Large intestine (tissue), 3 donors: ENCODE measurements around the gene PLEKHM3. TPM values are rescaled to one million over a fixed set of nuclear protein-coding genes. Genes with fewer than 3 reads are reported as not detected.

Source experiments
- DNase-seq, 2 donors: peaks; one replicate each; pipeline versions ENCODE4 v3.0.0 to v3.0.0-alpha.2; 2013
- H3K27ac ChIP-seq: one replicate; pipeline ENCODE4 v1.5.1; 2013; ENCODE audit warnings: low read length
- H3K27me3 ChIP-seq: 2 replicates; pipeline ENCODE4 v1.6.1; 2013; ENCODE audit warnings: low read length; ENCODE audit not compliant: control insufficient read depth, insufficient read depth
- H3K36me3 ChIP-seq: 2 replicates; pipeline ENCODE4 v1.6.1; 2013; ENCODE audit warnings: low read length; ENCODE audit not compliant: control insufficient read depth, insufficient read depth
- H3K4me1 ChIP-seq: one replicate; pipeline ENCODE4 v1.6.1; 2013; ENCODE audit warnings: low read length; ENCODE audit not compliant: control insufficient read depth, insufficient read depth
- H3K4me3 ChIP-seq: one replicate; pipeline ENCODE4 v1.5.1; 2013; ENCODE audit warnings: low read length
- H3K9me3 ChIP-seq: one replicate; pipeline ENCODE4 v1.6.1; 2013; ENCODE audit warnings: mild to moderate bottlenecking, low read depth, low read length, moderate library complexity; ENCODE audit not compliant: control insufficient read depth
- WGBS: methylation state at CpG from one replicate; pipeline ENCODE4 v1.1.5; 2013; ENCODE audit warnings: low lambda C conversion rate; ENCODE audit not compliant: insufficient coverage; 5-methylcytosine and 5-hydroxymethylcytosine counted together
- polyA plus RNA-seq: library from polyadenylated mRNA; unstranded; fragments of 120-200 nt; gene quantifications from one replicate; pipeline ENCODE4 v1.2.1, GENCODE V29; 2013

The PLEKHM3 gene
- polyA plus RNA-seq, 1 donor: 11.3 TPM

DNA sequence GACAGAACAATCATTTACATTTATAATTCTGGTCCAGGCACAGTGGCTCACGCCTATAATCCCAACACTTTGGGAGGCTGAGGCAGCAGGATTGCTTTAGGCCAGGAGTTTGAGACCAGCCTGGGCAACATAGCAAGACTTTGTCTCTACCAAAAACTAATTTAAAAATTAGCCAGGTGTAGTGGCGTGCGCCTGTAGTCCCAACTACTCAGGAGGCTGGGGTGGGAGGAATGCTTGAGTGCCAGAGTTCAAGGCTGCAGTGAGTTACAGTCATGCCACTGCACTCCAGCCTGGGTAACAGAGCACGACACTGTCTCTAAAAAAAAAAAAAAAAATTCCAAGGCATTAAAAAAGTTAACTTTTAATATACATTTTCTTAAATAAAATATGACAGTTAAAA is 88.1 kb downstream of the PLEKHM3 start:
- H3K27me3 ChIP-seq: no peaks in the 10 kb centered on the region
- WGBS: 38% methylated on average over 1 of the region's 4 CpGs
- no peaks in the 10 kb centered on the region for H3K9me3 ChIP-seq
- no peak overlapping the region for H3K4me3 ChIP-seq
- no peaks in the 10 kb centered on the region for H3K36me3 ChIP-seq
- peaks cover 31% of the 10 kb centered on the region for H3K4me1 ChIP-seq
- peak overlapping the region; percentile 64 for H3K27ac ChIP-seq
- DNase-seq: peak in 1 of 2 donors; percentile 32

DNA sequence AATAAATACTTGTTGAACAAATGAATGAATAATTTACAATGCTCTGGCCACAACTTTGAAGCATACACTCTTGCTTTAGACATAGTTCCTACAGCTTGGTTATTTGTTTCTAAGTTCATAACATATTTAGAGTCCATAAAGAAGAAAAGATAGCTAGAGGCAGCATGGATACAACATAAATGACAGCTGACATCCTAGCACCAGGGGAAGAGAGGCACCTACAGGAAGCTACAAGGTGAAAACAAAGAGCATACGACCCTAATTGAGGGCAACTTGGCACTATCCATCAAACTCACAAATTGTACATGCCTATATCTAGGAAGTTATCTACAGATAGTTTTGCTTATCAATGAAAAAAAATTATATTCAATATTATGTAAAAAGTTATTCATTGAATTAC is 88.9 kb downstream of the PLEKHM3 start:
- Histone ChIP-seq H3K27me3 (no peaks in the 10 kb centered on the region), H3K9me3 (no peaks in the 10 kb centered on the region), H3K4me1 (peaks cover 31% of the 10 kb centered on the region), H3K4me3 (no peak overlapping the region), H3K27ac (peak overlapping the region; percentile 64), H3K36me3 (no peaks in the 10 kb centered on the region)
- no CpG with 5 or more reads among the region's 1 CpG for WGBS
- no peak for DNase-seq

DNA sequence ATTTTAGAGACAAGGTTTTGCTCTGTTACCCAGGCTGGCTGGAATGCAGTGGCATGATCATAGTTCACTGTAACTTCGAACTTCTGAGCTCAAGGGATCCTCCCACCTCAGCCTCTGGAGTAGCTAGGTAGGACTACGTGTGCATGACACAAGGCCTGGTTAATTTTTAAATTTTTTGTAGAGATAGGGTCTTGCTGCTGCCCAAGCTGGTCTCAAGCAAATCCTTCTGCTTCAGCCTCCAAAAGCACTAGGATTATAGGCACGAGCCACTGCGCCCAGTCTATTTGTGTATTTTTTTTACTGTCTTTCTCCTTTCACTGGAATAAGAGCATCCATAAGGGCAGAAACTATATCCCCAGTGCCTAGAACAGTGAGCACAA is 89.3 kb downstream of the PLEKHM3 start:
- no peaks in the 10 kb centered on the region for H3K27me3 ChIP-seq
- H3K36me3 ChIP-seq: no peaks in the 10 kb centered on the region
- no peaks in the 10 kb centered on the region for H3K9me3 ChIP-seq
- peaks cover 34% of the 10 kb centered on the region for H3K4me1 ChIP-seq
- no peak overlapping the region for H3K4me3 ChIP-seq
- H3K27ac ChIP-seq: peak overlapping the region; percentile 64
- WGBS: no CpG with 5 or more reads among the region's 4 CpGs
- DNase-seq: peak; percentile 70 to 86

DNA sequence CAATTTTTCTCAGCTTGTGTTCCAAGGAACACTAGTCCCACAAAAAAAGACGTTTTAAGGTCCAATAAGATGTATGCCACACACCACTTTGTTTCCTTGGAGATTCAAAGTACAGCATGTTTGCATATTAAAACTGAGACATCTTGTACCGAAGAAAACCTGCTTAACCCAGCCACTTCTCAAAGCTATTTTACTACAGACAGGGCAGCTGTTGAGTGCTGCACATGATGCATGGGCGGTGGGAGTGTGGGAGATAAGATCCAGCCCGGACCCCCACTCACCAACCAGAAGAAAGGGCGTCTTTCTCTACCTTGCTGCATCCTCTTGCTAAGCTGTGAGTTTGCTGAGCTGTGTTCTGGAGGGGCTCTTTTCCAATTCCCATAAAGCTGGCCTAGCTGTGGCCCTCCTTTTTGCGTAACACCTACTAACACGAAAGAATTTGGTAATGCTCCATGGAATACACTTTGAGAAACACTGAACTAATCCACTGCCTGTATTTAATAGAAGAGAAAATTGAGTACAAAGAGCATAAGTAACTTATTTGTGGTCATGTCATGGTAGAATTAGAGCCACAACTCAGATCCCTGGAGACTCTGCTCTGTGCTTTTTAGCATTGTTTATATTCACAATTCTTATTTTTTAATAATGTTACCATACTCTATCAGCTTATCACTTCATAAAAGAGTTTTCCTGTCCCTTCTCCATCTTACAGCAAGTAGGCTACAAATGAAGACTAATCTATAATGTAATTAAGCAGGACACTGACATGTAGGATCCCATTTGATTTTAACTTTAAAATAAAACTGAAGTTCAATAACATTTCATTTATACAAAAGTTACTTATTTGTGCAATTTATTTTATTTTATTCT is 90.0 kb downstream of the PLEKHM3 start:
- DNase-seq: peak in 1 of 2 donors; percentile 26
- no peaks in the 10 kb centered on the region for H3K27me3 ChIP-seq
- H3K27ac ChIP-seq: peak overlapping the region; percentile 64
- H3K9me3 ChIP-seq: no peaks in the 10 kb centered on the region
- 92% methylated on average over 2 of the region's 7 CpGs for WGBS
- H3K4me1 ChIP-seq: peaks cover 37% of the 10 kb centered on the region
- no peak overlapping the region for H3K4me3 ChIP-seq
- H3K36me3 ChIP-seq: no peaks in the 10 kb centered on the region

DNA sequence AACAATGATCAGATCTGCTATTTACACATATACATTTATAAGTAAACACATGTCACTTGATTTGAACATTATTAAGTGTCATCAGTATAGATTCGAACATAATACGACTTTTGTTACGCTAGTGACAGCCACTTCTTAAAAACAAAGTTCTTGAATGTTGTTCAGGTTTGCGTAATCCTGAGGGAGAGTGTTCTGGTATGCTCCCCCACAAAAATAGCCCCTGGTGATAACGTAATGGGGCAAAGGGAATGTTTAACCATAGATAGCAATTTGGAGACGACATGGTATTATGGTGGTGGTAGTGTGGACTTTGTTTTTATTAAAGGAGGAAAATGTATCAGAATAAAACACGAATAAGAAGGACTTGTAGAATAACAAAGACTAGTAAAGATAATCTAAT is 90.6 kb downstream of the PLEKHM3 start:
- no peaks in the 10 kb centered on the region for H3K27me3 ChIP-seq
- H3K27ac ChIP-seq: peak overlapping the region; percentile 64
- no peaks in the 10 kb centered on the region for H3K9me3 ChIP-seq
- H3K4me1 ChIP-seq: peaks cover 37% of the 10 kb centered on the region
- 37% methylated on average over 2 of the region's 7 CpGs for WGBS
- peak in 1 of 2 donors; percentile 48 for DNase-seq
- no peak overlapping the region for H3K4me3 ChIP-seq
- no peaks in the 10 kb centered on the region for H3K36me3 ChIP-seq

GRCh38 chr2:207933396-207934065 is 91.8 kb downstream of the PLEKHM3 start:
- H3K4me1 ChIP-seq: peaks cover 30% of the 10 kb centered on the region
- no peaks in the 10 kb centered on the region for H3K9me3 ChIP-seq

DNA sequence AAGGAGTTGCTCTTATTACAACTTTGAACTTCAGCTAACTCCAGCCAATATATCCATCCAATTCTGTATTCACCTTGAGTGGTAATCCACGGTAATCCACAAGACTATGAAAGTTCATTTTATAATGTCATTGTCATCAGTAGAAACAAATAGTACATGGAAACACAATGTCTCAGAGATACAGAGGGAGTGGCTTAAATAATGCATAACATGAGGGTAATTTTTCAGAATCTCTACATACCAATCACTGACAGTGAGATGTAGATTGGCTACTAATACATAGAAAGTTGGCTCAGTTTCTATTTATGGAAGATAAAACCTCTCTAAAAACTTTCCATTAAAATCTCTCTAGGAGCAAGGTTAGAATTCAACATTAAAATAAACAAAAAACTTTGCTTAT is 93.2 kb downstream of the PLEKHM3 start:
- WGBS: 100% methylated on average over 1 of the region's 1 CpG
- no peak overlapping the region for H3K27ac ChIP-seq
- H3K4me1 ChIP-seq: peaks cover 35% of the 10 kb centered on the region
- no peaks in the 10 kb centered on the region for H3K36me3 ChIP-seq
- no peak for DNase-seq
- H3K27me3 ChIP-seq: no peaks in the 10 kb centered on the region
- no peaks in the 10 kb centered on the region for H3K9me3 ChIP-seq
- H3K4me3 ChIP-seq: no peak overlapping the region

More at GRCh38 chr2:207933396-207934065, 91.8 kb downstream of the PLEKHM3 start:
- H3K4me3 ChIP-seq: no peak overlapping the region
- H3K27me3 ChIP-seq: no peaks in the 10 kb centered on the region
- no peak overlapping the region for H3K27ac ChIP-seq
- DNase-seq: no peak
- no peaks in the 10 kb centered on the region for H3K36me3 ChIP-seq
- 93% methylated on average over 3 of the region's 9 CpGs for WGBS

- 0% methylated on average over 1 of the region's 29 CpGs for WGBS
- no peaks in the 10 kb centered on the region for H3K36me3 ChIP-seq
- H3K27me3 ChIP-seq: no peaks in the 10 kb centered on the region
- peak overlapping the region; percentile 33 for H3K4me3 ChIP-seq
- peaks cover 27% of the 10 kb centered on the region for H3K4me1 ChIP-seq
- no peaks in the 10 kb centered on the region for H3K9me3 ChIP-seq
- peak overlapping the region; percentile 17 for H3K27ac ChIP-seq
- peak; percentile 40 to 80 for DNase-seq
Observed at GRCh38 chr2:207930747-207931146, 94.6 kb downstream of the PLEKHM3 start.

DNA sequence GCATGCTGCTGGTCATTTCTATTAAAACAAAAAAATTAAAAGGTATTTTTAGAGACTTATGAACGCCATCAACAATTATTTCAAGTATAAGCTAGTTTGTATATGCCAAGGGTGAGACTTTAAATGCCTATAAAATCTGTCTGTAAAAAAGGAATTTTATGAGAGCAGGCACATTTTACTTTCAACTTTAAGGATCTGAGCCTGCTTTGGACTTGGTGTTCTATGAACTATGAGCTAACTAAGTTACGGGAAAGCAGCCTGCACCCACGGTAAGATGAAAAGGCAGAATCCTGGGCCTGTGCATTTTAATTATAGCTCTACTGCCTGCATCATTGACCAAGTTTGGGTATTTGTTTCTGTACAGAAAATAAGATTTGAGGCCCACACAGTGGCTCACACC is 95.4 kb downstream of the PLEKHM3 start:
- no peak overlapping the region for H3K27ac ChIP-seq
- H3K9me3 ChIP-seq: no peaks in the 10 kb centered on the region
- DNase-seq: peak in 1 of 2 donors; percentile 67
- H3K4me1 ChIP-seq: peaks cover 19% of the 10 kb centered on the region
- WGBS: 50% methylated on average over 2 of the region's 3 CpGs
- H3K27me3 ChIP-seq: no peaks in the 10 kb centered on the region
- no peaks in the 10 kb centered on the region for H3K36me3 ChIP-seq
- no peak overlapping the region for H3K4me3 ChIP-seq

DNA sequence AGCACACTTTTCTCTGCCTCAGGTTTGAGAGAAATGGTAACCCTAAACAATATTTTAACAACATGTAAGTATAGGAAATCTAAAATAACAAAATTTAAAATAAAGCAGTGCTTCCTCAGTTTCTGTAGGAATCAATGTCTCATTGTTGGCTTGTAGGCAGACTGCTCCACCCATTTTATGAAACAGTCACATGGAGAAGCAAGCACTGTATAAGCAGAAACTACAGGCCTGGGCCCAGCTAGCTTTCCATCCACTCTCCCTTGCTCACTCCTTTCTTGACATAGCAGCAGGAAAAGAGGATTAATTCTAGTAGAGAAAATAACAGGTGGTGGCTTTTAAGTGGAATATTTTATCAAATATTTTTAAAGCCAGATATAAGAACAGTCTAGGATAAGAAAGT is 97.2 kb downstream of the PLEKHM3 start:
- H3K4me1 ChIP-seq: peaks cover 13% of the 10 kb centered on the region
- peak overlapping the region; percentile 36 for H3K27ac ChIP-seq
- peaks cover 3% of the 10 kb centered on the region for H3K36me3 ChIP-seq
- no peak overlapping the region for H3K4me3 ChIP-seq
- peak in 1 of 2 donors; percentile 57 for DNase-seq
- no peaks in the 10 kb centered on the region for H3K9me3 ChIP-seq
- no peaks in the 10 kb centered on the region for H3K27me3 ChIP-seq
